NCI-H69 (cell line): Measurements from ENCODE around the gene GABARAPL2.
"Not testable (repeated sequence)": the region's sequence is repeated elsewhere in the genome, so short reads cannot be mapped to it uniquely, and the experiment has no call there.

Experiments used
- DNase-seq: peaks from one replicate; lab custom pipeline; 2025; lab: John Stamatoyannopoulos, UW

GABARAPL2 gene

GRCh38 chr16:75566040-75566757, at the start of gene GABARAPL2:
Gene GABARAPL2, plus strand, starts transcription at chr16:75566379. Its CDS starts 108 bp downstream, at chr16:75566487.
- DNase-seq, result peak; percentile 82

- DNase-seq, result no peak
Measured at GRCh38 chr16:75519175-75519574, 47.0 kb upstream of the GABARAPL2 start.

DNA sequence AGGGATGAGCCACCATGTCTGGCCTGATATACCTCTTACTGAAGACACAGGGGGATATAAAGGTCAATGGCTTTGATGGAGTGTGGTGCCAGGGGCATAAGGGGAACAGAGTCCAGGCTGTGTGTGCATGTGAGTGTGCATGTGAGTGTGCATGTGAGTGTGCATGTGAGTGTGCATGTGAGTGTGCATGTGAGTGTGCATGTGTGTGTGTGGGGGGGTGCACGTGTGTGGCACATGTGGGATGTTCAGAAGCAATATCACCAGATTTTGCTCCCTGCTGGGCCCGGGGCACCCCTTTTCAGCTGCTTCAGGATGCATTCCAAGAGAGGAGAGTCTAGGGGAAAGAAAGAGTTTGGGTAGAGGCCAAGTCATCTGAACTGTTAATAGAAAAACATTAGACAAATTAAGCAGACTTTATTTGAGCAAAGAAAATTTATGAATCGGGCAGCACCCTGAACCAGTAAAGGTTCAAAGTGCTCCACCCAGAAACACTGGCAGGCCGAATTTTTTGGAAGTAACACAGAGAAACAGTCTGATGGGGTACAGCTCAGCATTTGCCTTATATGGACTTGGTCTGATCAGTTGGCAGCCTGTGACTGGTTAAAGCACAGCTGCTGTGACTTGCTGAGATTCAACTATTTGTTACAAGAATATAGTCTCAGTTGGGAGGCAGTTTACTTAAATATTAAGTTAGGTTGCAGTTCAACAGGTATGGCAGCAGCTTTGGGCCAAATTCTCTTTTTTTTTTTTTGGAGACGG, 40.0 kb upstream of the GABARAPL2 start:
- no peak for DNase-seq

- no peak for DNase-seq
Measured at GRCh38 chr16:75527825-75528299, 38.3 kb upstream of the GABARAPL2 start.

DNA sequence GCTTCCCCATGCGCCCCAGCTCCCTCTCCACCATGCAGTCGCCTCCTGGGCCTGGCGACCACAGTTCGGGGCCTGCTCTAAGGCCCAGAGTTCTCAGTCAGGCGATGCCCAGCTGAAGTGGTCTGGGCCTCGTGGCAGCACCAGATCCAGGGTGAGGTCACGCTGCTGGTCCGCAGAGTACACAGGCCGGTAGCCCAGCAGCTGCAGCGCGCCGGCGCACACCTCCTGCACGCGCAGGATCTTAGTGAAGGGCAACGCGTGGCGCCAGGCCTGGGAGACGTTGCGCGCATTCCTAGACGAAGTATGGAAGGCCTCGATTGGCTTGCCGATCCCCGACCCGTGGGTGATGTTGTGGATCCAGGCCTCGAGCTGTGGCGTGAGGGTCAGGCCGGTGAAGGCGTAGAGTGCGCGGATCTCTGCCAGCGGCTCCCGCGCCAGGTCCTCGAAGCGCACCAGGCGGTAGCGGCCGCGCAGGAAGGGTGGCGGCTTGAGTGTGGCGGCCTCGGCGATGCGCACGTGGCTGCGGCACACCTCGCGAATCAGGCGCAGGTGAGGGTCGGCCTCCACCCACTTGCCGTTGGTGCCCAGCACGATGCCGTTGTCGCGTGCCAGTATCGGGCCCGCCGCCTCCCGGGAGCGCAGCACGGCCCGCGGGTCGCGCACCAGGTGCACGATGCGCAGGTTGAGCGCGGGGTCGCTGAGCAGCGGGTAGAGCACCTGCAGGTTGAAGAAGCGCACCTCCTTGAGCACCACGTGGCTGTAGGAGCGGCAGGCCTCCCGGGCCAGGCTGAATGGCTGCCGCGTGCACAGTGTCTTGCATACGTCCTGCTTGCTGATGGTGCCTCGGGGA, 36.9 kb upstream of the GABARAPL2 start:
- DNase-seq, result no peak

DNA sequence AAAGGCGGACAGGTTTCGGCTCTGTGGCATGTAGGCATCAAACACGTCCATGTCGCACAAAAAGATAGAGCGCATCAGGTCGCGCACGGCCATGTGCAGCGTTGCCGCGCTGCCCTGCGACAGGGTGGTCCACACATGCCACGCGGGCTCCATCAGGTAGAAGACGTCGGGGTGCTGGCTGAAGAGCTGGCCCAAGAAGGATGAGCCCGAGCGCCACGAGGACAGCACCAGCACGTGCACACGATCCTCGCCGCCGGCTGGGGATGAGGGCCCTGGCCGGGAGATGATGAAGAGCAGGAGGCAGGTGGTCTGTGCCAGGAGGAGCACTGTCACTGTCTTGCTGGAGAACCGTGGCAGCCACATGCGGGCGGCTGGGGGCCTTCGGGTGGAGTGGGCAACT, 36.2 kb upstream of the GABARAPL2 start:
- no peak for DNase-seq

GRCh38 chr16:75532142-75532765, 33.9 kb upstream of the GABARAPL2 start:
- DNase-seq, result no peak

DNA sequence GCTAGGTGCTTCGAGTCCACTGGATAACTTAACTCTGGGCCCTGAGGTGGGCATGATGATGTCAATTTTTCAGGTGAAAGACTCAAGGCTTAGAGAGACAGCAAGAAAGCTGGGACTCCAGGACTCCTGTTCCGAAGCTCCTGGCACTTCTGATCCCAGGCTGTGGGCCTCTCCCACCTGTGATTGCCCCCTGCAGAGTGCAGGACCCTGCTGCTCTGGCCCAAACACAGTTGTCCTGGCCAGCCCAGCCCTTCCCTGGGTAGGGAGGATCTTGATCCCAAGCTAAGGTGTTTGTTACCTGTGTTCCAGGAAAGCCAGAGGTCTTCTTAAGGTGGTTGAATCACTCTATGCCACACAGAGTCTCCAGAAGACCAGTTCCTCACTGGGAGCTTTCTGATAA, 33.4 kb upstream of the GABARAPL2 start:
- no peak for DNase-seq

GRCh38 chr16:75534560-75535205, 31.5 kb upstream of the GABARAPL2 start:
- DNase-seq, result no peak

DNA sequence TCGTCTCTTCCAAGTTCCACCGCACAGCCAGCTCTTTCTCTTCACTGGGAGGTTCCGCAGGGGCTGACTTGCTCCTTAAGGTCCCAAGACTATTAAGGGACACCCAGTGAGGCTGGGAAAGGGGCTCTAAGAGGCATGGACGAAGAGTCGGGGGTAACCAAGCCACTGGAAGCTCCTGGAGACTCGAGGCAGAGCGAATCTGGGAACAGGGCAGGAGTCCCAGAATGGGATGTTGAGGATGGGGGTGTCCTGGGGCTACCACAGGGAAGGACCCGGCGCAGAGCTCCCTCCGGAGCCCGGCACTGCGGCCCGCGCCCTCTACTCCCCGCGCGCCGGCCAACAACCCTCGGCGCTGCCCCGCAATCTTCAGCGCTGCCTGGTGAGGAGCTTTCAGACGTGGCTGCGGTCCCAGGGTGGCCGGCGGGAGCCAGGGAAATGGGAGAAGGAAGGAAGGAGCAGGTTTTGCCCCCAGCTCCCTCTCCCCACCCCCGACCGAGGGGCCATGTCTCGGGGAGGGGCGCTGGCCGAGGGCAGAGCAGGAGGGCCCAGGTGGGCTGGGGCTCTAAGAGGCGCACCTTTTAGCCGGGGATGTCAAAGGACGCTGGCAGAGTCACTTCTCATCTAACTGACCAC, 30.9 kb upstream of the GABARAPL2 start:
- DNase-seq, result no peak

DNA sequence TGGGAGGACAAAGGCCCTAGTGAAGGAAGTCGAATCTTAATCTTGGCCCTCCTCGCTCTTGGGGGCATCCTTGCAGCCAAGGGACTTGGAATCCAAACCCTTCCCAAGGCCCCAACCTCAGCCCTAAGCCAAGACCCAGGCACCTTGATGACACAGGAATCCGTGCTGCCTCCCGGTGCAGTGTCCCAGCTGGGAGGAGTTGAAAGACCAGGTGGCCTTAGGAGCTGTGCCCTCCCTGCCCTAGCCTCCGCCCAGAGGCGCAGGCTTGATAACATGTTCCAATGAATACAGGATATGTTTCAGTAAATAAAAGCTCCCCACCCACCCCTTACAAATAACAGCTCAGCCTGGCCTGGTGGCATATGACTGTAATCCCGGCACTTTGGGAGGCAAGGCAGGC, 30.3 kb upstream of the GABARAPL2 start, which contains the start of gene CHST5:
TSS of gene CHST5 (minus strand) at position 208 of the 400 bp plus-strand sequence. CDS start 5,724 bp downstream, outside the sequence.
- no peak for DNase-seq

- DNase-seq, result no peak
Measured at GRCh38 chr16:75537776-75538175, 28.4 kb upstream of the GABARAPL2 start.

- not testable (repeated sequence) for DNase-seq
Measured at GRCh38 chr16:75538882-75539565, 27.2 kb upstream of the GABARAPL2 start.

DNA sequence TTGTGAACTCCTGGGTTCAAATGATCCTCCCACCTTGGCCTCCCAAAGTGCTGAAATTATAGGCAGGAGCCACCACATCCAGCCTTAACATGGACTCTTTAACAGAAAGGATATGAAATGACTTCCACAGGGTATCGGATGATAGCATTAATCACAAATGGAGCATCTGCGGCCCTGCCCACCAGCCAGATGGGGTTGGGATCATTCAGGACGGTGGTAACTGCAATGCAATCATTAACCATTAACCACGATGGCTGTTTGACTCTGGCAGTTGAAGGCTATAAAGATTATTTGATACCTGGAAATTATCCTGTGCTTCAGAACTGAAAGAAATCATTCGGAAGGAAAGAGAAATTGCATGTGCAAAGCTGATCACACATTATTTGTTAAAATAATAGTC, 24.9 kb upstream of the GABARAPL2 start:
- no peak for DNase-seq

- not testable (repeated sequence) for DNase-seq
Measured at GRCh38 chr16:75542462-75542861, 23.7 kb upstream of the GABARAPL2 start.

DNA sequence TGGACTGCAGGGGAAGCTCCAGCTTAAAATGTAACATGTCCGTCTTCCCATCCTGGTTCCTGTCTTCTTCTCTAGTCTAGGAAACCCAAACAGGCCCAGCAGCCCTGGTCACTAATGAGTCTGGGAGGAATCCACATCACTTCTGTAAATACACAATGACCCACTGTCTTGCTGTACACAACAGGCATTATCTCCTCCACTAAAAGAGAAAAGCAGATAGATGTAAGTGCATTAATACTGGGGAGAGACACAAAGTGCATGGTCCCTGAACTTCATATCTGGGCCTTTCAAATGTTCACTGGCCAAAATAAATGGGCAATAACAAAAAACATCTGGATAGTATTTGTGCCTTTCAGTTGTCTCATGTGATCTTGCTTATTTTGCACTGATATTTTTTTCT, 20.3 kb upstream of the GABARAPL2 start:
- DNase-seq, result not testable (repeated sequence)

- DNase-seq, result no peak
Measured at GRCh38 chr16:75546293-75546692, 19.9 kb upstream of the GABARAPL2 start.

DNA sequence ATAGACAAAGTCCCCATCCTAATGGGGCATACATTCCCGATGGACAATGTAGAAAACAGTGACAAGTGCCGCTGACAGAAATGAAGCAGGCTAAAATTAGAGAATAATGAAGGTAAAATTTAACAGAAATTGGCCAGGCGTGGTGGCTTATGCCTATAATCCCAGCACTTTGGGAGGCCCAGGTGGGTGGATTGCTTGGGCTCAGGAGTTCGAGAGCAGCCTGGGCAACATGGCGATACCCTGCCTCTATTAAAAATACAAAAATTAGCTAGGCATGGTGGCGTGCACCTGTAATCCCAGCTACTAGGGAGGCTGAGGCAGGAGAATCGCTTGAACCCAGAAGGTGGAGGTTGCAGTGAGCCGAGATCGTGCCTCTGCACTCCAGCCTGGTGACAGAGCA, 17.7 kb upstream of the GABARAPL2 start:
- DNase-seq, result not testable (repeated sequence)

- DNase-seq, result peak; percentile 28
Measured at GRCh38 chr16:75550211-75550662, 15.9 kb upstream of the GABARAPL2 start.

DNA sequence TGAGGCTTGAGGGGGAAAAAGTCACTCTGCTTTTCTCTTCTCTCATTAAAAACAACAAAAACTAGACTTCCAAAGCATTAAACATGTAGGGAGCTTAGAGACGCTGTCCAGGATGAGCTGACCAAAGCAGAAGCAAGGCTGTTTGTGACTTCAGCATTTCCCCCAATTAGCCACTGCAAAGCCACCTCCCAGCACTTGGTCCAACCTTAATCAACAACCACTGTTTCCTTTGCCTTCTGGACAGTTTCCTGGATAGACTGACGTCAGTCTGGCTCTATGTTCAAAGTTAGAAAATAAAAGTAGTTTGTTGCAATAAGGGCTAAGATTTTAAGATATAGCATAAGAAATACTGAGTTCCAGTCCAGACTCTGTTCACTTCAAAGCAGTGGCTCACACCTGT, 13.2 kb upstream of the GABARAPL2 start:
- no peak for DNase-seq
